IPS-NIHi7 (cell line): ENCODE results near the gene ADAM10.
"Not testable (repeated sequence)": the region's sequence is repeated elsewhere in the genome, so short reads cannot be mapped to it uniquely, and the experiment has no call there.

Source experiments
- DNase-seq: peaks from one replicate; pipeline ENCODE4 v3.0.0; 2012; ENCODE audit warnings: mixed read lengths; ENCODE audit errors: extremely low spot score

The ADAM10 gene

GRCh38 chr15:58611731-58612676 is 137.5 kb downstream of the ADAM10 start:
- DNase-seq: no peak

GRCh38 chr15:58608711-58609110 is 140.8 kb downstream of the ADAM10 start:
- no peak for DNase-seq

GRCh38 chr15:58608129-58608590 is 141.3 kb downstream of the ADAM10 start:
- no peak for DNase-seq

GRCh38 chr15:58606577-58607080 is 142.9 kb downstream of the ADAM10 start:
- DNase-seq: no peak

GRCh38 chr15:58605931-58606530 is 143.5 kb downstream of the ADAM10 start:
- DNase-seq: no peak

- DNase-seq: no peak
Measured at GRCh38 chr15:58604455-58604923, 145.0 kb downstream of the ADAM10 start.

GRCh38 chr15:58603927-58604326 is 145.6 kb downstream of the ADAM10 start:
- not testable (repeated sequence) for DNase-seq

GRCh38 chr15:58602823-58603222 is 146.7 kb downstream of the ADAM10 start:
- DNase-seq: no peak

- no peak for DNase-seq
Measured at GRCh38 chr15:58598829-58599210, 150.7 kb downstream of the ADAM10 start.

- DNase-seq: peak; percentile 41
Measured at GRCh38 chr15:58597943-58598828, 151.3 kb downstream of the ADAM10 start.

- no peak for DNase-seq
Measured at GRCh38 chr15:58595516-58596263, 153.8 kb downstream of the ADAM10 start.

GRCh38 chr15:58594898-58595297 is 154.6 kb downstream of the ADAM10 start:
- DNase-seq: no peak

GRCh38 chr15:58593870-58594269 is 155.6 kb downstream of the ADAM10 start:
- DNase-seq: no peak

- DNase-seq: no peak
Measured at GRCh38 chr15:58590926-58591325, 158.6 kb downstream of the ADAM10 start.

GRCh38 chr15:58590236-58590635 is 159.3 kb downstream of the ADAM10 start:
- DNase-seq: no peak

GRCh38 chr15:58589047-58589446 is 160.5 kb downstream of the ADAM10 start:
- no peak for DNase-seq

- no peak for DNase-seq
Measured at GRCh38 chr15:58588096-58588495, 161.4 kb downstream of the ADAM10 start.

GRCh38 chr15:58587486-58587885 is 162.0 kb downstream of the ADAM10 start:
- no peak for DNase-seq

- no peak for DNase-seq
Measured at GRCh38 chr15:58585693-58586443, 163.6 kb downstream of the ADAM10 start.

- DNase-seq: no peak
Measured at GRCh38 chr15:58584789-58585461, 164.6 kb downstream of the ADAM10 start.
